HG03097 (cell line): ENCODE data around the gene ADGRV1.
A peak's percentile ranks its signal among the peaks of the same experiment; 100 is the strongest.

ENCODE experiments used
- ATAC-seq: cut with Tn5 transposase; IDR thresholded peaks from one replicate; pipeline ENCODE4 v1.9.1; 2021; ENCODE audit not compliant: unreplicated experiment, low FRiP score

The ADGRV1 gene

DNA sequence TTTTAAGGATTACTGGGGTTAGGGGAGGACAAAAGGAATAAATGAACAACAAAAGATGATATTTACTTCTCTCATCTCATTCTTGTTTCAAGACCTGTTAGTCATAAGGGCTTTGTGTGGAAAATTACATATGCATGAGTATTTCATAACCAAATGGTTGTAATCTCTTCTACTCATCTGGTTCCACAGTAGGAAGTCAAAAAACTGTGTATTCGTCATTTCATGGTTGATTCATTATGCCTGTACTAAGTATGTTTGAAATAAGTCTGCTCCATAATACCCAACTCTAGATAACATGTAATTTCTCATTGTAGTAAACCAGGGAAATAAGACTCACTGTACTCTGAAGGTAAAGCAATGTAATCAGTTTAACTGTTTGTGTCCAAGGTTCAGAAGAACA lies 611.7 kb downstream of the ADGRV1 start:
- ATAC-seq: no peak

DNA sequence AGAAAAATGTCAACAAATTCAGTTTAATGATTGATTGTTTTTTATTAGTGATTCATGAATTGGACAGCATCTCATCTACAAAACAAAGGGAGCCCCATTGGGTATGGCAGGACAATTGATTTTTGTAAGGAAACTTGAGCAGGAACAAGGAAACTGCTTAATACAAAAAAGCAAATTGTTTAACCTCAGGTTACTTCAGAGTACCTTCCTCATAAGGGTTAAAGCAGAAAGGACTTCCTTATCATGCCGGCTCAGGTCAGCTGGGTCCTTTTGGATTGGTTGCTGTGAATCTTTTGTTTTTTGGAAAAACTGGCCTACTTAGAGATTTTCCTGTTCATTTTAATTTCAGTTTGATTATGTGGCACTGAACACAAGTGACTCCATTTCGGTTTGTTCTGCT lies 612.7 kb downstream of the ADGRV1 start:
- no peak for ATAC-seq

DNA sequence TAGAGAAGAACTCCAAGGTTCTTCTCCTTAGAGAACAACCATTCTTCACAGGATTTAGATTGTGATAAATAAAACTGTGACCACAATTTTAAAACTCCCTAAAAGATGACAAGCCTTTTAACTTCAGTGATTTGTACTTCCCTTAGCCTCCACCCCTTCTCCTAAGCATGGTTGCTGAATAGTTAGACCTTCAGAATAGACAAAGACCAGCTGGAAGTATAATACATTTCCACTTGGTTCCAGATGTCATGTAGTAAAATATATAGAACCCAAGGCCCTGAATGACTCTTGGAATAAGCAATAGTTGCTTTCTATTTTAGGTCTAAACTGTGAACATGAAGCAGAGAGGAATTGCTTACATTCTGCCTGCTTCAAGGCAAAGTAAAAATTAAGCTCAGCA lies 615.8 kb downstream of the ADGRV1 start:
- ATAC-seq: no peak

DNA sequence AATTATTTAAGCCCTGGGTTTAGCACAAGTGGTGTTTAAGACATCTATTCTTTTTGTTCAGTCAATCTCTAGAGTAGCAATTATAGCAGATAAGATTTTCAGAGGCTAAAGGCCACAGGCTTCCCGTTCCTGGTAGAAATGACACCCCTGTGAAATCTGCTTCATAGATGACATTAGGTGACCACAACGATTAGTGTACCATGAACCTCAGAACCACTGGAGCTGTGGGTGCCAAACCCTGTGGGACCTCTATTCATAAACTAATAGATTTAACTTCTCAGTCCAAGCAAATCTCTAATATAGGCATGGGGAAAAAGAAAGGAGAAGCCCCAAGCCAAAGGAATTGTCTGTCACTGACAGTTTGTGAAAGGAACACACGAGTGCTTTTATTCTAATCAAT lies 617.1 kb downstream of the ADGRV1 start:
- no peak for ATAC-seq

DNA sequence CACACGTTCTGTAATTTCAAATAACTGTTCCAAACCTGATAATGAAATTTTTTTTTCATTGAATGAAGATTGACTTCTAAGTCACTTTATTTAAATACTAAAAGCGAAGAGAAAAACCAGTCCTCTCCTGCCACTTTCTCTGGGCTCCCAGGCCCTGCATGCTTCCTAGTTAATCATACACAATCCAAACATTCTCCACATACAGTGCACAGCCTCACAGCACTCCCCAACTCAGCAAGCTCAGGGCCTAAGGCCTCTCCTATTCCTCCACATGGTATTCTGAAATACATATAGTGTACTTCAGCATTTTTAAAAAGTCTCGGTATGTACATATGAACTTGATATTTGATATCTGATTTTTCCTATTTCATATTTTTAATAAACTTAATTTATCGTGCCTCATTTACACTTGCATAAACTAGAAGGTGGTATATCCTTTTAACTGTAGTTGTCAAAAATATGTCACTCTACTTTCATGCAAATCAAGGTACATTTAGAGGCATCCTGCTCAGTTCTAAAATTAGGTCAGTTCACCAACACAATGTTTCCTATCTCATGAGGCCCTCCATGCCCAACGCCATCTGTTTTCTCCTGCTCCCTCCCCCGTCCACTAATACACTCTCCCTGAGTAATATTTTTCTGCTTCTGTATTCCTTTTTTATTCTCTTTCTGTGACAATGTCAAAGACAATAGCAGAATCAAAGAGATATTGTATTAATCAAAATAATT lies 617.9 kb downstream of the ADGRV1 start:
- no peak for ATAC-seq

DNA sequence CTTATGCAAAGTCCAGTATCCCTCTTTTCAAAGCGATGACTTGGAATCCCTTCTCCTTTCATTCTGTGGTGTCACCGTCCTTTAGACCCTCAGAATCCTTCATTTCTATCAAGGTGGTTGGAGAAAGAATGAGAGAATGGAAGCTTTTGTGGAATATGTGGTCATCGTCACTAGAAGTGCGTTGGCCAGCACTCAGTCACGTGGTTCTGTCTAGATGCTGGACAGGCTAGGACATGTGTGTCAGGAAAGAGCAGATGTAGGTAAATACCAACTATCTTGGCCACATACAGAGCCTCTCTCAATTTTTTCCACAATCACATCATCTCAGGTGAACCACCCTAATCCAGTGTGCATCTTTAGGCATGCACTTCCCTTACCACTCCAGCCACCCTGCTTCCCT lies 618.5 kb downstream of the ADGRV1 start:
- ATAC-seq: no peak

DNA sequence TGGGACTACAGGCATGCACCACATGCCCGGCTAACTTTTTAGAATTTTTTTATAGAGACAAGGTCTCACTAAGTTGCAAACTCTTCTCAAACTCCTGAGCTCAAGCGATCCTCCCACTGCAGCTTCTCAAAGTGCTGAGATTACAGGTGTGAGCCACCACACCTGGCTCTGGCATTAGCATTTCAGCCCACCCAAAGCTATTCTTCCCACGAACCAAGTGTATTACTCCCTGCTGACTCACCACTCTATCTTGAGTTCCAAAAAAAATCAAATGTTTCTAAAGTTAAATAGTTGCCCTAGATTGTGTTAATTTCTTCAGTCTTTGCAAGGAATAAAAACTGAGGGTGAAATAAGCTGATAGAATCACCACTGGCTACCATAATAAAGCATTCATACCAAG lies 619.0 kb downstream of the ADGRV1 start:
- ATAC-seq: no peak

DNA sequence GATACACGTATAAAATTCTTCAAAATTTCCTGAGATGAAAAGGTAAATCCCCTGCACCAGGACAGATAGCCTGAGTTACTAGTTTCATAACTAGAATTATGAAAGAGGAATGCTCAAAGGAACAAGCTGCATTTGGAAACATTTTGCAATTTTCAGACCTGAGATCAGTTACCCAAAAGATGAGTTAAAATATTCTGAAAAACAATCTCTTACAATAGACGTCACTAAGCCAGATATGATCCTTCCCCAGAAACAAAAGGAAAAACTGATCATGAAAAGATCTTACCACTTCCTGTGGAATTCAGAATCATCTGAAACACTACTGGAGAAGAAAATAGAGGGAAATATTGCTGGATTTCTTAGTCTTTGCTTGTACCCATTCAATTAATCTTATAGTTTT lies 619.9 kb downstream of the ADGRV1 start:
- no peak for ATAC-seq

DNA sequence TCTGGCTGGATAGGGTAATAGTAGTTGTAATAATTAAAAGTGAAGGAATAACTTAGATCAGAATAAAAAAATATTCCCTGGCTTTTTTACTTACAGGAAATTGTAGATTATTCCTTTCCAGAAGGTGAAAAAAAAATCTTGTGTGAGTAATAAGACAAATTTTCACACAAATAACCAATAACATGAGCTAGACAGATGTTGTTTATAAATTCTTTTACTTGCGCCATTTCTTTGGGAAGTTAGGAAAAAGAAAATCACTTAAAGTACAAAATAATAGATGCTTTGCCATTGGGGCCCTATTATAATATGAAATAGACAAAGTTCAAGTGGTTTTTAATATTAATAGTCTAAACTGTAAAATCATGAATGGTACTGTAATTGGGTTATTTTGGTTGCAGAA lies 620.4 kb downstream of the ADGRV1 start:
- ATAC-seq: no peak

DNA sequence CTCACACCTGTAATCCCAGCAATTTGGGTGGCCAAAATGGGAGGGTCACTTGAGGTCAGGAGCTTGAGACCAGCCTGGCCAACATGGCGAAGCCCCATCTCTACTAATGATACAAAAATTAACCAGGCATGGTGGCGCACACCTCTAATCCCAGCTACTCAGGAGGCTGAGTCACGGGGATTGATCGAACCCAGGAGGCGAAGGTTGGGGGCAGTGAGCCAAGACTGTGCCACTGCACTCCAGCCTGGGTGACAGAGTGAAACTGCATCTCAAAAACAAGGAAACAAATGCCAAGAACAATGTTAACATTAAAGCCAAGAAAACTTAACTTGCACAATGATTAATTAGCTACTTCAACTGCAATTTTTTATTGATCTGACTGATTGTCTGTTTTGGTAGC lies 621.9 kb downstream of the ADGRV1 start:
- ATAC-seq: no peak

DNA sequence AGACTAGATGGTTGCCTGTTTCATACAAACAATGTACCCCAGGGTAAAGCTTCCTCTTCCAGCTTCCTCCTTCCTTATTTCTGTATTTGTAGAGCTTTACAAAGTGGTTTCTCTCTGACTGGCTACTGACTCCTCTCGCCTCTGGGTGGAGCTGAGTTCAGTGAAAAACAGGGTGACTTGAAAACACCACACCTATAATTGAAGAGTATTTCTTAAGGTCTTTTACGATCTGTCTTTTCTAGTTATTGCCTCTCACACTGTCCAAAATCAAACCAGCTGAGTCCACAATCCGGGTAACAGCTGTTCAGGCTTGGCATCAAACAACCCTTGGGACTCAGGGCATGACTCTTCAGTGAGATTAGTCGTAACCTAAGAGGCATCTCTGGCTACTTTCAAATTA lies 624.2 kb downstream of the ADGRV1 start:
- peak; percentile 68 for ATAC-seq

DNA sequence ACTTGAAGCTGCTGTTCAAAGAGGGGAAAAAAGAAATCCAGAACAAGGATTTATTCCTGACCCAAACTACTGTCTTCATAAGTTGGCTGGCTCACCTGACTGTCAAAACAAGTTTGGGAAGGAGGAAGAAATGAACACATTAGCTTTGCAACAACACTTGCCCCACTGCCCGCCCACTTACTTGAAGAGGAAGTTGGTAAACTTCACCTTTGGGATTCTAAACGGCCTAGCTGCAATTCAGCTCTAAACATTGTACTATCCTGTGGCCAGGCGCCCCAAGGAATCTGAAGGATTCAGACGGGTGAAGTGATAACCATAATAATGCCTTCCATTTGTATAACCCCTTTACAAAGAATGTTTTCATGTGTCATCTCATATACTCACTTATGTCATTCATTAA lies 625.1 kb downstream of the ADGRV1 start:
- no peak for ATAC-seq

DNA sequence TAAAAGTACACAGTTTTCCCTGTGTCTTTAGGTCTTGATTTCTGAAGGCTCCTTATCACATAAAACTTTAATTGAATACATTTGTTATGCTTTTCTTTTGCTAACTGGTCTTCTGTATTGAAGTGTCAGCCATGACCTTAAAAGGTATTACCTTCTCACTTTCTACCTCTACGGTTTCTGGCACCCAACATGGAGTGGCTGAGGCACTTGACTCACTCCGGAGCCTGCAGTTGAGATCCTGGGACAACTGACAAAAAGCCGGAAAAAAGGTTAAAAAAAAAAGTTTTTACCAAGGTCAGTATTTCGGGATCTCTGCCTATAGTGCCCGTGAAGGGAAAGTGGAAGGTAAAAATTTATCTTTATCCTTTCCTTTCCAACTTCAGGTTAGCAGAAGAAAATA lies 627.5 kb downstream of the ADGRV1 start:
- no peak for ATAC-seq

DNA sequence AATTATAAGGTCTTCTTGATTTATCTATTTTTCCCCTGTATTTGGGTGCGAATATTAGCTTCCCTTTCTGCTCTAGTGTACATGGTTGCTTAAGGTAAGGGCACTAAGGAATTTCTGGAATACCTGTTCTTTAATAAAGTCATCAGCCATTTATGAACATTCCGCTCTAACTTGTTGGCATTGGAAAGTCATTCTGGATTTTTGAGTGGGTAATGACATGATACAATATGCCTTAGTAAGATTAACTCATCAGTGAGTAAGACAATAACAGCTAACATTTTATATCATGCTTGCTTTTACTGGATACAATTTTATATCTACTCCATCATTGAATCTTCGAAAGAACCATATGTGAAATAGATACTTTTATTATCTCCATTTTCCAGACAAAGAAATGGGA lies 628.4 kb downstream of the ADGRV1 start:
- no peak for ATAC-seq

DNA sequence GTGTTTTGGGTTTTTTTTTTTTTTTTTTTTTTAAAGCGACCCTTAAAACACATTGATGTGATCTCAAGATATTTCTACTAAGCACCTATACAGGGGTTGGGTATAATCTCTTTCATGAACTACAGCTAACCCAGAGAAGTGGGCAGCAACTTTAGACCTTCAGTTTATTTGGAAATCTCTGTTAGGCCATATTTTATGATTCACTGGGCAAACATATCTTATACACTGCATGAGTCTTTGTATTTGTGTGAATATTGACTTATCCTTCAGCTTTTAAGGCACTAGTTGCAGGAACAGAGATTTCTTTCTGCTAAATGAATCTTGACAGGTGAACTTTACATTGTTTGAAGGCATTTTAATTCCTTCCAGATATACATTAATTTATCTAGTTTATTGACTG lies 630.2 kb downstream of the ADGRV1 start:
- ATAC-seq: no peak

DNA sequence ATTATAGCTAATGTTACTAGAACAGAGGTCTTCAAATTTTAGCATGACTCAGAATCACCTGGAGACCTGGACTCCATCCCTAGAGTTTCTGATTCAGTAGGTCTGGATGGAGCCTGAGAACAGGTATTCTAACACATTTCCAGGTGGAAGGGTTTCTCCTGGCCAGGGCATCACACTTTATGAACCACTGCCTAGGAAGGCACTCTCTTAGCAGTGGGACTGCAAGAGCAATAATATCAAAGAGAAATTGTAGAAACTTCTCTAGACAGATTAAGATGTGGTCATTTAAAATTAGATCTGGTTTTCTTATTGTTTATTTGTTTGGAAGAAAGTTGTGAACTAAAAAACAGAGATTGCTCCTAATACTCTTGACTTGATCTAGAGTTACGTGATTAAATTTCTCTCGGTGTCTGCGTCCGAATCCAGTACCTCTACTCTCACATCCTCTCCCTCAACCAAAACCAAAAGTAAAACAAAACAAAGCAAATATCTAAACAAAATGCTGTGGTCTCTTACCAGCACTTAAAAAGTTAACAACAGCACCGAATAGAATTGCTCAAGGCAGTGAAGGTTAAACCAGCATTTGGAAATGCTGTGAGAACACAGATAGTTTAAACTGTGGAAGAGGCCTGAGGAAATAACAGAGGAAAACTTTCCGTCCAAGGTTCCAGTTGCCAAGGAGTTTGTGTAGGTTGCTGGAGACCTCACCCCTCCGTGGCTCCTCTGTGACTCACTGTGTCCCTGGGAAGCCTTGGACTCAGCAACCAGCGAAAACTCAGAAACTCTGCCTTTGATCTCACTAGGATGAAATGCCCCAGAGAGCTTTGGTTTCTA lies 631.1 kb downstream of the ADGRV1 start:
- no peak for ATAC-seq

DNA sequence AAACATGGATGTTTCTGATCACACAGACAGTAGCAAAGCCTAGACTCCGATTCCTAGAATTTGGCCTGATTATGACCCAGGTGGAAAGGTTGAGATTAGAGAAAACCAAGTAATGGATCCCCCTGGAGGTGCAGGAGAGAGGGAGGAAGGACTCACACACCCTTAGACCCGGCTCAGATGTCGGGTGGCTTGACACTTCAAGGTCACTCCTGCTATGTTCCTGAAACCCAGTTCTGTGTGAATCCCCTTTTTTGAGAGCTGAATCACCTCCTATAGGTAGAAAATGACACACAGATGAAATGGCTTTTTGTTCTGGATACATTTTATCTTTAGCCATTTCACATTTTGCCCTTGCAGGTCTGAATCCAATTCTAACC lies 631.7 kb downstream of the ADGRV1 start:
- no peak for ATAC-seq

DNA sequence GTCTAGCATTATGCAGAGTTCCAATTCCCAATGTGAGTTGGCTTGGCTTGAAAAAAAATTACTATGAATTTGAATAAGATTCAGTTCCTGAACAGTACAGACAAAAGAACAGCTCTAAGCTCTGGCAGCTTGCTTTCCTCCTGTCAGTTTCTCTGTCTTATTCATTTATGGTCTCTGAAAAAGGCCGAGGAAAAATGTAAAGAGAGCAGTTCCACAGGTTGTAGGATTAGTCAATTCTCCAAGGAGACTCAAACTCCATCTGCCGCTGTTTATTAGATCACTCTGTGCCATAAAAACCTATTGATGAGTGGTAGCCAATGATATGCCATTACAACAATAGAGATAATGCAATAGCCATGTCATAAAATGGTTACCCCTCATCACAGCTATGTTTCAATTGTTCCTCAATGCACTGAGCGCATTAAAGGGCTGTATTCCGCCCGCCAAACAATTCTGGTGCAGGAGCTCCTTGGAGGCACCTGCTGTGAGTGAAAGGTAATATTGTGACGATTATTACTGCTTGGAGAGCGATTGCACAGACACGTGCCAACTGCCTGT lies 636.3 kb downstream of the ADGRV1 start:
- ATAC-seq: no peak

DNA sequence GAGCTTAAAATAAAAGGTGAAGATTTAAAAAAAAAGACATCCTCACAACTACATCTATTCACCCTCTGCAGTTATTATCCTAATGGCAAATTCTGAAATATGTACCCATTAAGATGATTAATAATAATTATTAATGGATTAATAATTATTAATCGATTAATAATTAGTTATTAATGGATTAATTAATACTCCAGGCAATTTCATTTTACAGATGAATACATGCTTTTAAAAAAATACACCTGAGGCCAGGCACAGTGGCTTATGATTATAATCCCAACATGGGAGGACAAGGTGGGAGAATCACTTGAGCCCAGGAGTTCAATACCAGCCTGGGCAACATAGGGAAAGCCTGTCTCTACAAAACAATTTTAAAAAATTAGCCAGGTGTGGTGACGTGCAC lies 642.1 kb downstream of the ADGRV1 start:
- no peak for ATAC-seq

DNA sequence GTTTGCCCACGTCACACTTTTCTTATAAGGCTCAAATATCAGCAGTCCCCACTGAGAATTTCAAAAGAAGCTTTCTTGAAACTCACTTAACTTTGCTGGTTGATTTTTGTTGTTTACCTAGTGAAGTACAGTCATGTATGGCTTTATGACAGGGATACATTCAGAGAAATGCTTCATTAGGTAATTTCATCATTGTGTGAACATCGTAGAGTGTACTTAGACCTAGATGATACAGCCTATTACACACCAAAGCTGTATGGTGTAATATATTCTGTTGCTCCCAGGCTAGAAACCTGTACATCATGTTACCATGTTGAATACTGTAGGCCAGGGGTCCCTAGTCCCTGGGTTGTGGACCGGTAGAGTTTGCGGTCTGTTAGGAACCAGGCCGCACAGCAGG lies 647.5 kb downstream of the ADGRV1 start:
- ATAC-seq: no peak

DNA sequence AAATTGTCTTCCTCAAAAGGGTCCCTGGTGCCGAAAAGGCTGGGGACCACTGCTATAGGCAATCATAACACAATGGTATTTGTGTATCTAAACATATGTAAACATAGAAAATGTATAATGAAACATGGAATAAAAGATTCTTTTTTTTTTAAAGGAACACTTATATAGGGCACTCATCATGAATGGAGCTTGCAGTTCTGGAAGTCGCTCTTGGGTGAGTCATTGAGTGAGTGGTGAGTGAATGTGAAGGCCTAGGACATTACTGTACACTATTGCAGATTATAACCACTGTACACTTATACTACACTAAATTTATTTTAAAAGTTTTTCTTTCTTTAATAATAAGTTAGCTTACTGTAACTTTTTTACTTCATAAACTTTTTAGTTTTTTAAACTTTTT lies 648.1 kb downstream of the ADGRV1 start:
- no peak for ATAC-seq

DNA sequence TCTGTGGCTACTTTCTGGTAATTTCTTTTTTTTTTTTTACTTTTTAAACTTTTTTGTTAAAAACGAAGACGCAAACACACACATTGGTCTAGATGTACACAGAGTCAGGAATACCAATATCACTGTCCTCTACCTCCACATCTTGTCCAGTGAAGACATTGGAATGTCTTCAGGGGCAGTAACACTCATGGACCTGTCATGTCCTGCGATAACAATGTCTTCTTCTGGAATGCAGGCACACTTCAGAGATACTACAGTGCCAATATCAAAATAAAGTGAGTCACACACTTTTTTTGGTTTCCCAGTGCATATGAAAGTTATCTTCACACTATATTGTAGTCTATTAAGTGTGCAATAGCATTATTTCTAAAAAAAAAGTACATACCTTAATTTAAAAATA lies 648.7 kb downstream of the ADGRV1 start:
- no peak for ATAC-seq
